Measurements from ENCODE around the gene NQO2.

NQO2 gene

GRCh38 chr6:2962004-2962403, 37.7 kb upstream of the NQO2 start:
- TF ChIP-seq CTCF (conservative IDR thresholded peaks at IDR 0.05), result no peak; the same call in 1 of the 2 replicates

GRCh38 chr6:2962636-2963035, 37.1 kb upstream of the NQO2 start:
- no peak overlapping the region for H3K27ac ChIP-seq
- TF ChIP-seq ZFX (IDR thresholded peaks at IDR 0.05) (no peak), CTCF (conservative IDR thresholded peaks at IDR 0.05) (no peak)

More at GRCh38 chr6:2962004-2962403, 37.7 kb upstream of the NQO2 start:
- peak overlapping the region; percentile 77 for H3K27ac ChIP-seq

- no peak overlapping the region for H3K27ac ChIP-seq
- TF ChIP-seq ZFX (IDR thresholded peaks at IDR 0.05) (no peak), CTCF (conservative IDR thresholded peaks at IDR 0.05) (no peak)
Measured at GRCh38 chr6:2963756-2964155, 35.9 kb upstream of the NQO2 start.

- H3K27ac ChIP-seq, result no peak overlapping the region
- TF ChIP-seq CTCF (conservative IDR thresholded peaks at IDR 0.05), result no peak
- TF ChIP-seq ZFX (IDR thresholded peaks at IDR 0.05), result no peak
Measured at GRCh38 chr6:2964793-2965505, 34.7 kb upstream of the NQO2 start.

- no peak overlapping the region for H3K27ac ChIP-seq
- TF ChIP-seq ZFX (IDR thresholded peaks at IDR 0.05) (no peak), CTCF (conservative IDR thresholded peaks at IDR 0.05) (no peak)
Measured at GRCh38 chr6:2966347-2966746, 33.3 kb upstream of the NQO2 start.

GRCh38 chr6:2967936-2968335, 31.8 kb upstream of the NQO2 start:
- H3K27ac ChIP-seq, result no peak overlapping the region
- TF ChIP-seq CTCF (conservative IDR thresholded peaks at IDR 0.05), result no peak
- no peak for TF ChIP-seq ZFX (IDR thresholded peaks at IDR 0.05)

GRCh38 chr6:2968600-2969135, 31.0 kb upstream of the NQO2 start:
- no peak for TF ChIP-seq CTCF (conservative IDR thresholded peaks at IDR 0.05)
- TF ChIP-seq ZFX (IDR thresholded peaks at IDR 0.05), result no peak
- no peak overlapping the region for H3K27ac ChIP-seq

Measured in C4-2B (cell line).